HL-60/S4 (cell line): ENCODE measurements around the gene AZU1.
"Not testable (repeated sequence)": the region's sequence is repeated elsewhere in the genome, so short reads cannot be mapped to it uniquely, and the experiment has no call there.

Experiments
- in situ Hi-C: fragments of 300-500 bp; cut with MboI; formaldehyde crosslinking; loops from 2 replicates; pipeline ENCODE4 v1.14.3; 2022; ENCODE audit warnings: low sequenced_read_pairs

Gene AZU1

GRCh38 chr19:807627-808422 is 19.8 kb upstream of the AZU1 start:
- in situ Hi-C loops: no loop called here

DNA sequence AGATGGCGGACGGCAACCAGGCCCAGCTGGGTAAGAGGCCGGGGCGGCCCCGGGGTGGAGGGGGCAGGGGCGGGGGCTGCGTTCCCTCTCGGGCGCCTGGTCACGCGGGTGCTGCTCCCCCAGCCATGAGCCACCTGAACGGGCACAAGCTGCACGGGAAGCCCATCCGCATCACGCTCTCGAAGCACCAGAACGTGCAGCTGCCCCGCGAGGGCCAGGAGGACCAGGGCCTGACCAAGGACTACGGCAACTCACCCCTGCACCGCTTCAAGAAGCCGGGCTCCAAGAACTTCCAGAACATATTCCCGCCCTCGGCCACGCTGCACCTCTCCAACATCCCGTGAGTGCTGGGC is 19.2 kb upstream of the AZU1 start:
- in situ Hi-C loops: no loop called here

GRCh38 chr19:810077-810855 is 17.4 kb upstream of the AZU1 start:
- in situ Hi-C loops: no loop called here

GRCh38 chr19:810883-811489 is 16.7 kb upstream of the AZU1 start:
- in situ Hi-C loops: no loop called here

DNA sequence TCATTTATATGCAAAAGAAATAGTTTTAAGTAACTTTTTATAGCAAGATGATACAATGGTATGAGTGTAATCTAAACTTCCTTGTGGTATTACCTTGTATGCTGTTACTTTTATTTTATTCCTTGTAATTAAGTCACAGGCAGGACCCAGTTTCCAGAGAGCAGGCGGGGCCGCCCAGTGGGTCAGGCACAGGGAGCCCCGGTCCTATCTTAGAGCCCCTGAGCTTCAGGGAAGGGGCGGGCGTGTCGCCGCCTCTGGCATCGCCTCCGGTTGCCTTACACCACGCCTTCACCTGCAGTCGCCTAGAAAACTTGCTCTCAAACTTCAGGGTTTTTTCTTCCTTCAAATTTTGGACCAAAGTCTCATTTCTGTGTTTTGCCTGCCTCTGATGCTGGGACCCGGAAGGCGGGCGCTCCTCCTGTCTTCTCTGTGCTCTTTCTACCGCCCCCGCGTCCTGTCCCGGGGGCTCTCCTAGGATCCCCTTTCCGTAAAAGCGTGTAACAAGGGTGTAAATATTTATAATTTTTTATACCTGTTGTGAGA is 16.1 kb upstream of the AZU1 start:
- in situ Hi-C loops: no loop called here

GRCh38 chr19:812049-812746 is 15.4 kb upstream of the AZU1 start:
- in situ Hi-C loops: no loop called here

DNA sequence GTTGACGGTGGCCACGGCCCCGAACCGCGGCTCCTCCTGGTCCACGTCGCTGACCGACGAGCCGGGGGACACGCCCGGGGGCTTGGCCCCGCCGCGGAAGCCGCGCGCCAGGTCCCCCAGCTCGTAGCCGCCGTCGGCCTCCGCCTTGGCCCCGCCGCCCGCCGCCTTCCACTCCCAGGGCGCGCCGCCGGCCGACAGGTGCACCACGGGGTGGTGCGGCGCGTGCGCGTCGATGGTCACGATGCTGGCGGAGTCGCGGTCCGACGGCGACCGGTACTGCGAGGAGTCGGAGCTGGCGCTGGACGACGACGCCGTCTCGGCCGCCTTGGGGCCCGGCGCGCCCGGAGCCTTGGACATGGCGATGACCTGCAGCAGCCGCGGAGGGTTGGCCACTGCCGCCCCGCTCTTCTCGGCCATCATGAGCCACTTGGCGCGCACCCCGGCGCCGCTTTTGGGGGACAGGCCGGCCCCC is 14.9 kb upstream of the AZU1 start:
- in situ Hi-C loops: no loop called here

DNA sequence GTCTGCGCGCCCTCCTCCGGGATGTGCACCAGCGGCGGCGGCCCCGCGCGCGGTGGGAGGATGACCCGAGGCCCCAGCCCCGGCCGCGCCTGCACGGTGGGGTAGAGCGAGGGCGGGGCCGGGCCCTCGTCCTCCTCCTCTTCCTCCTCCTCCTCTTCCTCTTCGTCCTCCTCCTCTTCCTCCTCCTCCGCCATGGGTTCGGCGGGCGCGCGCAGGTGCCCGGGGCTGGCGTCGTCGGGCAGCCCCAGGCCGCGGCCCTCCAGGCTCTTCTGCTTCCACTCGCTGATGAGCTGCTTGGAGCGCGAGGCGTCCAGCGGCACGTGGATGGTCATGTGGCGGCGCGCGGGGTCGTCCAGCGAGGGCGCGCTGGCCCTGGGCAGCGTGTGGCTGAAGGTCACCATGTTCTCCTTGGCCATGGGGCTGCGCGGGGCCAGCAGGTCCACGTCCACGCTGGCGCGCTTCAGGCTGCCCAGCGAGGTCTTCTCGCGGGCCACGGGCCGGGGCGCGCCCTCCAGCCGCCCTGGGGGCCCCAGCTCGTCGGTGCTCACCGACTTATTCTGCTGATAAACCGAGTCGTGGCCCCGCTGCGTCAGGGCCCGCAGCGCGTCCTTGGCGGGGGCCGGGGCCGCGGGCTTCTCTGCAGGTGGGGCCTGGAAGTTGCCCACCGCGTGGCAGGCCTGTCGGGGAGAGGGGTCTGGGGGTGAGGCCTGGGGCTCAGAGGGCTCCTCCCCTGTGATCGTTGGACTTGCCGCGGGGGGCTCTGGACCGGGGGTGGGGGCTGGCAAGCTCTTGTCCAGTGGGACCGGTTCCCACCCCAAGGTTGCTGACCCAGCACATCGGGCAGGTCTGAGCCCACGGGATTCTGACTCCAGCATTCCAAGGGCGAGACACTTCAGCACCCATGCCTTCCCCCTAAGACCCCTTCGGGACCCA is 14.2 kb upstream of the AZU1 start:
- in situ Hi-C loops: no loop called here

GRCh38 chr19:814152-815078 is 13.2 kb upstream of the AZU1 start:
- in situ Hi-C loops: no loop called here

GRCh38 chr19:815079-815774 is 12.4 kb upstream of the AZU1 start:
- in situ Hi-C loops: no loop called here

- in situ Hi-C loops: no loop called here
Measured at GRCh38 chr19:815775-816499, 11.7 kb upstream of the AZU1 start.

- in situ Hi-C loops: no loop called here
Measured at GRCh38 chr19:816500-816857, 11.2 kb upstream of the AZU1 start.

GRCh38 chr19:820212-820611 is 7.4 kb upstream of the AZU1 start:
- in situ Hi-C loops: not testable (repeated sequence)

DNA sequence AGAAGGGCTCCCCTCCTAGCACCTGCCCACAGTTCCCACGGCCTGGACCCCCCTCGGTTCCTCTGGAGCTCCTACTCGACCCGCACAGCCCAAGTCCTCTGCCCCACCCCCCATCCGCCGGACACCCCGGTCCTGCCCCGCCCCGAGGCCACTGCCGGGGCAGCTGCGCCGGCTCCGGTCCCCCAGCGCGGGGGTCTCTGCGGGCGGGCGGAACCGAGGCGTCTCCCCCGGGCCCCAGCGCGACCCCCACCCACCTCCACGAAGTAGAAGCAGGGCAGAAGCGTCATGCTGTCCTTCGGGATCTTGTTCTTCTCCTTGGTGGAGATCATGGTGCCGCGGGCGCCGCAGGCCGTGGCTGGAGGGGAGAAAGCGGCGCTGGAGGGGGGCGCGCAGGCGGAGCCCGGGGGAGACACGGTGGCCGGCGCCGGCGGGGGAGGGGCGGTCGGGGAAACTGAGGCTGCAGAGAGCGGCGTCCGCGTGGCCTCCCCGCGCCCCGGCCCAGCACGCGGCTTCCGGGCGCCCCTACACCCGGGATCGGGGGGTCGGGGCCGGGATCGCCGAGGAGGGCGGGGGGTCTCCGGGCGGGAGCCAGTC is 6.3 kb upstream of the AZU1 start:
- in situ Hi-C loops: no loop called here

DNA sequence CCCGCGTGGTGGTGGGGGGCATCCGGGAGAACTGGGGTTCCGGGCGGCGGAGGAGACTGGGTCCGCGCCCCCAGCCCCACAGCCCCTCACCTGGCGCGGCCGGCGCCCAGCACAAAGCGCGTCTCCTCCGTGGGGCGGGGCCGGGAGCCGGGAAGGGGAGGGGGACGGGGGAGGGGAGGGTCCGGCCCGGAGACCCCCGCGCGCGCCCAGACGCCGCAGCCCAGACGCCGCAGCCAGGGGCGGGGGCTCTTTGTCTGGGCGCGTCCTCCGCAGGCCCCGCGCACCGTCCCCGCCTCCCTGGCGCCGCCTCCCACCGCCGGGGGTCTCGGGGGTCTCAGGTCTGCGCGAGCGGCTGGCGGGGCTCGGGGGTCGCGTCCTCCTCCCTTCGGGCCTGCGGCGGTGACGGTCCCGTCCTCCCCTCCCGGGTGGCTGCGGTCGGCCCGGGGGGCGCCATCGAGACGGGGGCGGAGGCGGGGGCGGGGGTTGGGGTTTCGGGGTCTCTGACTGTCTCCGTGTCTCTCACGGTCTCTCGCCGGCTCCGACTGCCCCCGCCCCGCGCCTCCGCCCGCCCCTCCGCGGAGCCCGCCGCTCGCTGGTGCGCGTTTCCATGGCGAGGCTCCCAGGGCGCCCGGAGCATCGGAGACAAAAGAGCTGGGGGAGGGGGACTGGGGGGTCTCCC is 5.7 kb upstream of the AZU1 start, which contains the start of gene PLPPR3:
Gene PLPPR3 (minus strand): TSS at position 131 of the 679 bp plus-strand sequence. CDS start 396 bp downstream, outside the sequence.
- in situ Hi-C loops: no loop called here

DNA sequence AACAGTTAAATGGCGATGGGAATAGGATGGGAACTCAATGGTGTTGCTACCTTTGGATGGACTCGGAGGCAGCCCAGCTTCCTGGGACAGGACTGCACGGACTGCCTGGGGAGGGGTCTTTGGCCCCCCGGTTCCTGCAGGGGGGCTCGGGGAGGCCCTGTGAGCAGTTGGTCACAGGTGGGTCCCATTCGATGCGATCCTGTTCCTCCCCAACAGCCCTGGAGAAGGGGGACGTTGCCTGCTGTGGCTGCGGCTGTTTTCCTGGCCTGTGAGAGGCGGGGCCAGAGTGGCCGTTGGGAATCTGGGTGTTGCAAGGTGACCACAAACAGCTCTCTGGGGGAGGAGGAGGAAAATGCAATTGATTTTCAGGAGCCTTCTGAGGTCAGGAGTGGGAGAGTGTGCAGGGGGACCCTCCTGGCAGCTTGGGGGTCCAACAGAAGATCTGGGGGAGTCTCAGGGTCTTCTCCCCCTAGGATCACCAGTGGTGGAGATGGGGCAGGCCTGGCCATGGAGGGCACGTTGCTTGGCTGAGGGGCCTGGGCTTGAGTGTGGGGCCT is 4.0 kb upstream of the AZU1 start:
- in situ Hi-C loops: no loop called here
